Measurements from ENCODE around the gene IL34. TPM values are rescaled to one million over a fixed set of nuclear protein-coding genes. Genes with fewer than 3 reads are reported as not detected.
"Not testable (repeated sequence)": the region's sequence is repeated elsewhere in the genome, so short reads cannot be mapped to it uniquely, and the experiment has no call there.

Gene IL34
- total RNA-seq, 4 donors from 2014 or later = 0.38 to 1.3 (median 1.2) TPM

DNA sequence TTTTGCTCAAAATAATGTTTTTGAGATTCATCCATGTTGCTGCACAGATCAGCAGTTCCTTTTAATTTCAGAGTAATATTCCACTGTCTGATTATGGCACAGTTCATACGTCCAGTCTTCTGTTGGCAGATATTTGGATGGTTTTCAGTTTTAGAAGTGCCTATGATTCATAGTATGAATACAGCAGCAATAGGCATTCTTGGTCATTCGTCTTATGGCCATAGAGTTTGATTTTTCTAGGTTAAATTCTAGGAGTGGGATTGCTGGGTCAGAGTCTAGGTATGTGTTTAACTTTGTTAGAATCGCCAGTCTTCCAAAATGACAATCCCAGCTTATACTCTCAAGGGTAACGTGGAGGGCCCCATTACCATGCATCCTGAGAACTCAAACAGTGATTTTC is 11.5 kb upstream of the IL34 start:
- ATAC-seq (ENCODE audit: low FRiP score) = no peak
- no peak for DNase-seq (ENCODE audit: low spot score)
- TF ChIP-seq, protein P1, sequence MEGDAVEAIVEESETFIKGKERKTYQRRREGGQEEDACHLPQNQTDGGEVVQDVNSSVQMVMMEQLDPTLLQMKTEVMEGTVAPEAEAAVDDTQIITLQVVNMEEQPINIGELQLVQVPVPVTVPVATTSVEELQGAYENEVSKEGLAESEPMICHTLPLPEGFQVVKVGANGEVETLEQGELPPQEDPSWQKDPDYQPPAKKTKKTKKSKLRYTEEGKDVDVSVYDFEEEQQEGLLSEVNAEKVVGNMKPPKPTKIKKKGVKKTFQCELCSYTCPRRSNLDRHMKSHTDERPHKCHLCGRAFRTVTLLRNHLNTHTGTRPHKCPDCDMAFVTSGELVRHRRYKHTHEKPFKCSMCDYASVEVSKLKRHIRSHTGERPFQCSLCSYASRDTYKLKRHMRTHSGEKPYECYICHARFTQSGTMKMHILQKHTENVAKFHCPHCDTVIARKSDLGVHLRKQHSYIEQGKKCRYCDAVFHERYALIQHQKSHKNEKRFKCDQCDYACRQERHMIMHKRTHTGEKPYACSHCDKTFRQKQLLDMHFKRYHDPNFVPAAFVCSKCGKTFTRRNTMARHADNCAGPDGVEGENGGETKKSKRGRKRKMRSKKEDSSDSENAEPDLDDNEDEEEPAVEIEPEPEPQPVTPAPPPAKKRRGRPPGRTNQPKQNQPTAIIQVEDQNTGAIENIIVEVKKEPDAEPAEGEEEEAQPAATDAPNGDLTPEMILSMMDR (IDR thresholded peaks at IDR 0.05) = no peak

GRCh38 chr16:70635336-70636016 is 10.9 kb upstream of the IL34 start:
- DNase-seq (ENCODE audit: low spot score) = no peak
- no peak for ATAC-seq (ENCODE audit: low FRiP score)
- TF ChIP-seq, protein P1 (IDR thresholded peaks at IDR 0.05) = no peak

GRCh38 chr16:70638814-70639792 is 7.3 kb upstream of the IL34 start:
- DNase-seq (ENCODE audit: low spot score) (no peak), ATAC-seq (ENCODE audit: low FRiP score) (no peak)
- TF ChIP-seq, protein P1 (IDR thresholded peaks at IDR 0.05) = no peak

- ATAC-seq (ENCODE audit: low FRiP score) (no peak), DNase-seq (ENCODE audit: low spot score) (no peak)
- TF ChIP-seq, protein P1 (IDR thresholded peaks at IDR 0.05) = no peak
These were observed 3.7 kb upstream of the IL34 start for GRCh38 chr16:70642633-70643032.

GRCh38 chr16:70643264-70643663 is 3.1 kb upstream of the IL34 start:
- ATAC-seq (ENCODE audit: low FRiP score); DNase-seq (ENCODE audit: low spot score): not testable (repeated sequence)

DNA sequence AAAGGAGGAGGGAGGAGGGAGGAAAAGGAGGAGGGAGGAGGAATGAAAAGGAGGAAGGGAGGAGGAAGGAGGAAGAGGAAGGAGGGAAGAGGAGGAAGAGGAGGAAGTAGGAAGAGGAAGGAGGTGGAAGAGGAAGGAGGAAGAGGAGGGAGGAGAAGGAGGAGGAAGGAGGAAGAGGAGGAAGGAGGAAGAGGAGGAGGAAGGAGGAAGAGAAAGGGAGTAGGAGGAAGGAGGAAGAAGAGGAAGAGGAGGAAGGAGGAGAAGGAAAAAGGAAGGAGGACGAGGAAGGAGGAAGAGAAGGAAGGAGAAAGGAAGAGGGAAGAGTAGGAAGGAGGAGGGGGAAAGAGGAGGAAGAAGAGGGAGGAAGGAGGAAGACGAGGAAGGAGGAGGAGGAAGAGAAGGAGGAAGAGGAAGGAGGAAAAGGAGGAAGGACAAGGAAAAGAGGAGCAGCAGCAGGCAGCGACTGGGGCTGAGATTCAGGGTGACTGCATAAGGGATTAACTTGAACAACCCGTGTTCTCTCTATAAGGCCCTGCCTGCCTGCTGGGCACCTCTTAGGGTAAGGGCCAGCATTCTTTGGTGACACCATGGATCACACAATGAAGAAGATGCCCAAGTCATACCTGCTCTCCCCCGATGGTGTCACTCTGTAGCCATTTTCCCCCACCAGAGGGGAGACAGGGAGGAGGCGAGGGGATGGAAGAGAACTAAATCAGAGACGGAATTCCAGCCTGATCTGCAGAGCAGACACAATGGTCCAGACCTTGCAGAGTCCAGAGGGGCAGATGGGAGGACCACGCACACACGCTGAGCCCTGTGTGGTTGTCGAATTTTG is 1.4 kb upstream of the IL34 start:
- TF ChIP-seq, protein P1 (IDR thresholded peaks at IDR 0.05) = no peak
- ATAC-seq (ENCODE audit: low FRiP score) (no peak), DNase-seq (ENCODE audit: low spot score) (no peak)
